Epidermal melanocyte (primary cell): ENCODE data around the gene MAB21L3.

Experiments
- DNase-seq: peaks from one replicate; pipeline ENCODE4 v3.0.0; 2011; ENCODE audit warnings: low spot score; ENCODE audit not compliant: insufficient read length

The MAB21L3 gene

DNA sequence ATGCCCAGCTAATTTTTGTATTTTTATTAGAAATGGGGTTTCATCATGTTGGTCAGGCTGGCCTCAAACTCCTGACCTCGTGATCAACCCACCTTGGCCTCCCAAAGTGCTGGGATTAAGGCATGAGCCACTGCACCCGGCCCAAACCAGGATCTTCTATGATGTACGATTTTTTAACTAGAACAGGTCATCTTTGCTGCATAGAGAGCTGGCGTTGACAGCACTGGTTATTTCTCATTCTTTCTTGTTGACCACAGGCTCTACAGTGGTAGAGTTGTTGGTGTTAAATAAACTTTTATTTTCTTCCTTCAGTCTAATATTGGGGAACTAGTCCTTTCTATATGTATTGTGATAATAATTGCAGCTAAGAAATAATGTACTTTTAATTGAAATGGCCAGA, 3.8 kb upstream of the MAB21L3 start:
- no peak for DNase-seq

- DNase-seq: no peak
Observed at GRCh38 chr1:116111524-116112021, 374 bp downstream of the MAB21L3 start.

DNA sequence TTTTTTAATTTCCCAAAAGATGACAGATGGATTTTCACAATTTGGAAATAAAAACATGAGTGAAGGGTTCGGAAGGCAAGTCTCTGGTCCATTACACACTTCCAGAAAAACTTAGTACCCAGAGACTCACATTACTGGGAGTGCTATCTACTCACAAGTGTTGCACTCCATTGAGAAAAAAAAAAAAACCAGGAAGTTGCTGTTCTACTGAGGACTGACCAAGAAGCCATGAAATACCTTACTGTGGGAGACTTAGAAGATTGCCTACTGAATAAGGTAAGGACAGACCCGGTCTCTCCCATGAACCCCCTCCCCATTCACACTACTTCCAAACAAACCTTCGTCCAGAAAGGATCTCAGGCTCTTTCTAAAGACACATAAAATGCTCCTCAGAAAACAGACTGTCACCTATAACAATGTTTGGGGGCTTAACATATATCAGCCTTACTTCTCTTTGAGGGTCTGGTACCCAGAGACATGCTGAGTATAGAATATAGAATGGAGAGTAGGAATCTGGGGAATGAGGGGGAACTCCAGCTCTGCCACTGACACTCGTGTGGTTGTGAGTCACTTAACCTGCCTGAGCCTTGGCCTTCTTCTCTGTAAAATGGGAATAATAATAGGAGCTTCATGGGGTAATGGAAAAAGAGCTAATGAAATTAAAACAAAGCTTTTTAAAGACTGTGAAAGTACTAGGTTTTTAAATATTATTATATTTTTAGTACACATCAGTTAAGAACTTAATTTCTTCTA, 1.4 kb downstream of the MAB21L3 start:
- no peak for DNase-seq

DNA sequence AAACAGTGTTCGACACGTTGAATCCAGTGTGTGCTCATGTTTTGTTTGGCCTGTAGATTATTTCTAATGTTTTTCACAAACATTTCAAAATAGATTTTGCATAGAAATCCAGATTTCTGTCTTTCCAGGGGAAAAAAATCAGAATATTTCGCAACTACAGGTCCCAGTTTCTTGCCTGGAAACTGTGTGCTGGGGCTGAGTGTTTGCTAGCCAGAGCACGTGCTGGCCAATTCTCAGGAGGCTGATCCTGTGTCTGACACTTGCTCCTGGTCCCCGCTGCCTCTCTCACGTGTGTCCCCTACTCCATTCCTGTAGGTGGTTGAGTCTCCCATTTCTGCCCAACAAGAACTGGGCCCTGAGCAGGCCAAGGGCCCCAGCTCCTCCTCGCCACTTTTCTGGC, 2.4 kb downstream of the MAB21L3 start:
- no peak for DNase-seq

DNA sequence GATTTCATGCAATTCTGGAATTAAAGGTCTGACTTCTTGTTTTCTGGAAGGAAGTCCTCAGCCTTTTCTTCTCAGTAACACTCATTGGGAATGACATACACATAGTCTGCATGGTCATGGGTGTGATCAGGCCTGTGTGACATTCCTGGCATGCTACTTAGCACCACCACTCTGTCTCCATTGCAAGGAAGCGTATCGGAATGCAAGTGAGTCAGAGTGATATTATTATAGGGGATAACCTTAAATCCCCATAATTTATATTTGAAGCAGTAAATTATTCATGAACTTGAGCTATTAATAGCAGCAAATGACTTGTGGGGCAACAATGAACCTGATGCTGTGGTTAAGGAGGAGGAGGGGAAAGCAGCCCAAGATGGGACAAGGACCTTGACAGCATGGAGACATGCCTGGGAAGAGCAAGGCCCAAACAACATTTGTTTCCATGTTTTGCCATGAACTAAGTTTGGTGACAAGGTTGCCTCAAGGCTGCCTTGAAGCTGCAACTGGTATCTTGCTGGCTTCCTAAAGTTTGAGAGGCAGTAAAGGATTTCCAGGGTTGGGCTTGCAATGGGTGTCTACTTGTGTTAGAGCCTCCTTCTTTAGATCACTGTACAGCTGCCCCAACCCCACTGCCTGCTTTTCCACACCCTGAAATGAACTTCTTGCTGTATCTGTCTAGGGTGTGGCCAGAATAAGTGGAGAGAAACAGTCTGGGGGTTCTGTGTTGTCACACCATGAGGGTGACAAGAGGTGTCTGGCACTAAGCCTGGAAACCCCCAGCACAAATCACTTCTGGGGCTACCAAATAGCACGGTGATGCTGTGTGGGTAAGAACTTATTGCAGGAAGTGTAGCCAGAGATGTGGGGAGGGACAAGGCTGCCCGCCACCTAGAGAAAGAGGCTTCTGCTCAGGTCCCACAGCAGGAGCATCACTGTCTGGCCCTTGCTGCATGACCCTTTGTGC, 4.6 kb downstream of the MAB21L3 start:
- peak; percentile 40 for DNase-seq

DNA sequence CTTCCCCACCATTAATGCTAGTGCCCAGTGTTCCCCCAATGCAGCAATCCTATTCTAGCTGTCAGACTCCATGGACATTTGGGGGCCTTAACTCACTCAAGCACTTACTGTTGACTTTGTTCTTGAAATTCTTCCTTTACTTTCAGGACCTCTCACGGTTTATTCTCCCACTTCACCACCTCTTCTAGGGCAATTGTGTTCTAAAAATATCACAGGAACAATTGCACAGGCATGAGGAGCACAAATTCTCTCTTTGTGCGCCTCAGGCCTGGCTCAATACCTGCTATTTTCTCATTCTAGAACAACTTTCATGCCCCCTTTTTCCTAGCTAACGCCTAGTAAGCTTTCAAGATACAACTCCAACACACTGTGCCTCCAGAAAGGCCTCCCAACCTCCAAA, 7.3 kb downstream of the MAB21L3 start:
- DNase-seq: no peak

DNA sequence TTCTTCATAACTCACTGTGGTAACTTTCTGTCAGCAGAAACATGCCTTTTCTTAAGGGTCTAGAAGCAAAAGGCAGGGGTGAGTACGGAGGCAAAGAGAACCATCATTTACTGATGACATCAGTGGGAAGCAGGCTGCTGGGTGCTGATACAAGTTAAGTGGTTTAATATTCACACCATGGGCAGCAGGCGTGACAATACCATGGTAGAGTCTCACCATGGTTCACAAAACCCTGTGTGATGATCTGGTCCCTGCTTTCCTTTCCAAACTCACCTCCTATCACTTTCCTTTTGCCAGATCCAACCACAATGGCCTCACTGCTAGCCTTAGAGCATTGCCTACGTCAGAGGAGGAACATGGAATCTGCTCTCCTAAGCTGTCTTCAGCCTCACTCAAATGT, 8.7 kb downstream of the MAB21L3 start:
- DNase-seq: no peak

- DNase-seq: peak; percentile 61
Observed at GRCh38 chr1:116122955-116123757, 12.0 kb downstream of the MAB21L3 start.

DNA sequence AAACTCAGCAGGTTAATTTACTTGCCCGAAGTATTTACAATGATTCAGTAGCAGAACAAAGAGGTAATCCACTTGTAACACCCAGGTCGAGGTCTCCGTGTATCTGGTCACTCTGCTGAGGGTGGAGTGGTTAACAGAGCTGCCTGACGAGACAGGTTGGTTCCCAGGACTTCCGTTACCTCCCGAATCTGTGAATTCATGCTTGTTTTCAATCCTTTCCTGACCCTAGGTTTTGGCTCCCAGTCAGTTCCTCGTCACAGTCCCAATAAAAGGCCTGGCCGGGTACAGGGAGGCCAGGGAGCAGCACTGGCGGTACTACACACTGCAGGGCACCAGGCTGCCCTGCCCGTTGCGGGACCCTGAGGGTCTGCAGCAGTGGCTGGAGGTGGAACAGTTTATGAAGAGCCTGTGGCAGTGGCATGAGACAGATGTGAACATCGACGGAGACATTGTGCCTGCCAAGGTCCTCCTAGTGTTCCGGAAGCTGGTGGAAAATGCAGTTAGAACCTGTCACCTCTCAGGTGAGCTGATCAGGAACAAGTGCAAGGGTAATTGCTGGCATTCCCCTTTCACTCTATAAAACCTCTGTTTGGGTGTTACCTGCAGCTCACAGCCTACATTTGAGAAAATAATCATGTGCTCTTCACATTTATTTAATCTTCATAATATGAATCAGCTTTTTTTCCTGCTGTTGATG, 12.8 kb downstream of the MAB21L3 start:
- DNase-seq: no peak

- DNase-seq: no peak
Observed at GRCh38 chr1:116125758-116126157, 14.6 kb downstream of the MAB21L3 start.

DNA sequence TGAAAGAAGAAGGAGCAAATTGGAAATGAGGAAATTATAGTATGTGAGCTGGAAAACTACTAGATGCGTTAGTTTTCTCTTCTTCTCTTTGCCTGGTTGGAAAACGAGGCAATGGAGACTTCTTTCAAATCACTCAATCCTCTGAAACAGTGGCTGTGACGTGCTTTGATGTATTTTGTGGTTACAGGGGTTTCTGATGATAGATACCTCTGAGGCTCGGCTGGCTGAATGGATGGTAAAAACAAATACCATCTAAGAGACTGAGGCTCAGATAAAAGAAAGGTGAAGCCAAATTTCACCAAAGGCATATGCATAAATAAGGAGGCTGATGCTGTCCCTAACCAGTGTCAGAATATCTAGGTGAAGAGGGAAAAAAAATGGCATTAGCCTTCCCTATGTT, 15.1 kb downstream of the MAB21L3 start:
- DNase-seq: no peak

GRCh38 chr1:116127123-116127847, 16.1 kb downstream of the MAB21L3 start:
- no peak for DNase-seq

GRCh38 chr1:116127848-116128540, 16.8 kb downstream of the MAB21L3 start:
- DNase-seq: no peak

DNA sequence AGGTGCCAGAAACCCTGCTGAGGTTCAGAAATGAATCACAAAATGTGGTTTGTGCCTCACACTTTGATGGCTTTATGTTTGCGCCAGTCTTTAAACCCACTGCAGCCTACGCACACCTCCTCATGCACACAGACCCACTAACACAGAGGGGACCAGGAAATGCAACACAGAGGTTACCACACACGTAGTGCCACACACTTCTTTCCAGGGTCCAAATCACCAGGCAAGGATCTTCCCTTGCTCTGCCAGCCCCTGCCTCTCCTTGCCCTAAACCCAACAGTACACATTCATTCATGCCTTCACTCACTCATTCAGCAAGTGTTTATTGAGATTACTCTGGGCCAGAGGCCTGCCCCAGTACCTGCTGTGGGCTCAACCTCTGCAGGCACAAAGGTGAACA, 17.5 kb downstream of the MAB21L3 start:
- DNase-seq: no peak

DNA sequence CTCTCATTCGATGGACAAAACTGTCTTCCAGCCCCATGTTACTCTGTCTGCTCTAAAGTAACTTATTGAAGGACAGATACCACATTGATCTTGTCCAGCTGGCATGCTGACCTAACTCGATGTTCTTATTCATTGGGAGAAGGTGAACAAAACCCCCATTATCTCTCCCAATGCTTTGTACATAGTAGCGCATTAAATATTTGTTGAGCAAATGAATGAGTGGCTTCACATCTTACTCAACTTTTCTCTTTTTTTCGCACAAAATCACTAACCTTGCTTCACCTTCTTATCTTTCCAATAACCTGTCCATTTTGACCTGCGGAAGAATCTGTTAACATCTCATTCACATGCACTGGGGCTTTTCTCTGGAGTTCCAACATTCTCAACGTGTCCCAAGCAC, 18.3 kb downstream of the MAB21L3 start:
- no peak for DNase-seq

DNA sequence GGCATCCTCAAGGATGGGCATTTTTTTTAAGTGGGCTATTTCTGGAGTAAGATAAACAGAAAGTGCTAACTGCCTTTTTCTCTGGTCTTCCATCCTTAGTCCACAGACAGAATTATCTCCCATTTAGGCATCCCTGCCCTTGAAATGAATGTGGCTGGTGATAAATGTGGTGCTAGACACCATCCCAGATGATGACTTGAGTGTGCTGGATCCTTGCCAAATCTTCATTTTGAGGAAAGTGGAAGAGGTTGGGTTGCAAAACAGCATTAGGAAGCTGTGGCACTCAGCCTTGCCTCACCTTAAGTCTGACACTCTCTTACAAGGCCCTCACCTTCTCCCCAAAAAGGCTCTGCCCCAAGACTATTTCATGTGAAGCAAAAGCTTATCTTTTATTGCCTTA, 19.2 kb downstream of the MAB21L3 start:
- no peak for DNase-seq

GRCh38 chr1:116131170-116131569, 20.0 kb downstream of the MAB21L3 start:
- no peak for DNase-seq

- no peak for DNase-seq
Observed at GRCh38 chr1:116131866-116132605, 20.8 kb downstream of the MAB21L3 start.
